Central memory CD4-positive, alpha-beta T cell (primary cell): ENCODE measurements around the gene AQP12B.
"Not testable (repeated sequence)": the region's sequence is repeated elsewhere in the genome, so short reads cannot be mapped to it uniquely, and the experiment has no call there.

Experiments used
- DNase-seq: peaks from one replicate; pipeline ENCODE4 v3.0.0; 2022

Gene AQP12B

GRCh38 chr2:240701091-240701735, 18.5 kb upstream of the AQP12B start:
- no peak for DNase-seq

DNA sequence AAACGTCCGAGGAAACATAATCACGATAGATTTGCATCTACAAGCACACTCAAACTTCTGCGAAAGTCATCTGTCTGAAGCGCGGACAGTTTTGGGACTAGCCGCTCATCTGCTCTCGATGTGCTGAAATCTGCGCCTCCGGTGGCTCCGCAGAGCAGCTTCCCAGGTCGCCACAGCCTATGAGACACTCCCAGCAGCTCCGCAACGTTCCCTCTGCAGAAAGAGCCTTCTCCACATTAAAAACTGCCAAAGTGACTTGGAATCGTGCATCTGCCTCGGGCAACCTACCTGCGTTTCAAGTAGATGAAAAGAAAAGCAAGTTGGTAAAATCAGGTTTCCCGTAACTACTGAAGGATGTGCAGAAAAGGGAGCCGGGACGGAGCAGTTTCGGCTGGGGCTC, 17.9 kb upstream of the AQP12B start:
- DNase-seq, result not testable (repeated sequence)

DNA sequence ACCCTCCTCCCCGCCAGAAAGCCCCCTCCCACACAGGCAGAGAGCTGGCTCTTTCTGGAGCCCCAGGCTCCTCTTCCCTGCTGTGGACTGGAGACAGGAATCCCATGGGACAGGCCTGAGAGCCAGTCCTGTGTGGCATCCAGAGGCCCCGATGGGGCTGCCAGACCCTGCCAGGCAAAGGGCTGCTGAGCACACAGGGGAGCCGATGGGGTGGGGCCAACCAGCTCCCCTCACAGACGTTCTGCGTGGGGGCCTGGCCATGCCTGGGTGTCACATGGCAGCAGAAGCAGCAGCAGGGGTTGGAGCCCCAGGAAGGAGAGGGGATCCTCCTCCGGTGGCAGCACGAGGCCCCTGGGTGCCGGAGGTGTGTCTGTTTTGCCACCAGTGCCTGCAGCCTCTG, 17.1 kb upstream of the AQP12B start:
- not testable (repeated sequence) for DNase-seq

GRCh38 chr2:240698852-240699561, 16.3 kb upstream of the AQP12B start:
- not testable (repeated sequence) for DNase-seq

- DNase-seq, result not testable (repeated sequence)
These were observed 13.8 kb upstream of the AQP12B start for GRCh38 chr2:240696469-240696868.

DNA sequence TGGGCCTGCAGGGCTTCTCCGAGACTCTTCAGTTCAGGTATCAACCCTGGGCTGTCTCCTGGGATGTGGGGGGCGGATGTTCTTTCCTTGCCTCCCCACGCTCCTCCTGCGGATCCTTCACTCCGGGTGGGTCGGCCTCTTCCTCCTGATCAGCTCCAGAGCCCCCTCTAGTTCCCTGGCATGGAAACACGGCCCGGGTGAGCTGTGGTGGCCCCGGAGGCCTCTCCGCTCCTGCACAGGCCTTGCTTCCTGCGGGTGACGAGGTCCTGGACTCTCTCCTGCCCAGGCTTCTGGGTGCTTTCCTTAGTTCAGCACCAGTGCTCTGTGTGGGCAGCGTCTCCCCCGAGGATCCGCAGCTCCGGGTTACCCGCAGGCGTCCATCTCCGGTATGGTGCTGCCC, 12.9 kb upstream of the AQP12B start:
- not testable (repeated sequence) for DNase-seq

DNA sequence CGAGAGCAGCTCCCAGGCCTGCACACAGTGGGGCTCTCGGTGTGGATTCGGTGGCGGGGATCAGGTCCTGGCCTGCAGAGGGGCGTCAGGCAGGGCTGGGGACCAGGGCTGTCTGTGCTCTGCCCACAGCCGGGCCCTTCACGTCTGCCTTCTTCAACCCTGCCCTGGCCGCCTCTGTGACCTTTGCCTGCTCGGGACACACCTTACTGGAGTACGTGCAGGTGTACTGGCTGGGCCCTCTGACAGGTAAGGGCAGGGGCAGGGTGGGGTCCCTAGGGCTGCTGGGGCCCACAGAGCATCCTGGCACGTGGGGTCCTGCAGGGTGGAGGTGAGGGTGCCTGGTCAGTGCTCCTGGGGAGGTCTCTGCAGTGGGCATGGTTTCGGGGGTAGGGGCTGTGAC, 11.6 kb upstream of the AQP12B start:
- DNase-seq, result not testable (repeated sequence)

DNA sequence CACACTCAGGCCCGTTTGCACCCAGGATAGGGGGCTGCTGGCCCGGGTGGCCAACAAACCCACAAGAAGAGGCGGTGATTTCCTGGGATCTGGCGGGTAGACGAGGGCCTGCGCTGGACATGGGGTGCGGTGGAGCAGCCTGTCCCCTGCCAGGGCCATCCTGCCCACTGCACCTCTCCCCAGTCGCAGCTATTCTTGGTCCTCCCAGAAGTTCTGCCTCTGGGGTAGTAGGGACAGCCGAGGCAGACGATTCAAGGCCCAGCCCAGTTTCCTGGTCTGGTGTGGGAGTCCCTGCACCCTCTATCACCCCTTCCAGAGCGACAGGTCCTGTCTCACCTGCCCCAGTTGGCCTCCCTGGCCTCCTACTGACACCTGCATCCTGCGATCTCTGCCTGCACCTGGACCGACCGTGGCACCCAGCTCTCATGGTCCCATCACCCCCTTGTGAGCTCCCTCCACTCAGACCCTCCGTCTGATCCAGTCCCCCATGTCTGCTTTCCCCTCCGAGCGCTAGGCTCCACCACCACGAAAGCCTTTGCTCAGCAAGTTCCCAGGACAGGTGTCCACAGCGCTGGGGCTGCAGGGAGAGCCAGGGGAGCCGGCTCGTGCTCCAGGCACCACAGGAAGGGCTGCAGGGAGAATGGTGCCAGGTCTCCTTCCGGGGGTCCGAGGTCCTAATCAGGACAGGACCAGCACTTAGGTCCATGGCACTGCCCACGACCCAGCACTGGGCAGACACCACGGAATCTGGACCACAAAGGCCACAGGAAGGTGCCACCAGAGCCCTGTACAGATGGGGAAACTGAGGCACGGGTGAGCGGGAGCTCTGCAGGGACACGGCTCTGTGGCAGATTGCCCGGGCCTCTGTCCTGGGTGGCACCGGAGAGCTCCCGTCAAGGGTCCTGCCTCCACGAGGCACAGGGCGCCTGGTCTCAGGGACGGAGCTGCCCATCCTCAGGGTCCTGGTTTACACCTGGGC, 10.2 kb upstream of the AQP12B start:
- DNase-seq, result not testable (repeated sequence)

GRCh38 chr2:240691631-240692420, 9.1 kb upstream of the AQP12B start, which contains the start of gene AQP12A:
AQP12A (plus strand) TSS chr2:240691866; CDS start chr2:240691914, 48 bp downstream.
- DNase-seq, result not testable (repeated sequence)

DNA sequence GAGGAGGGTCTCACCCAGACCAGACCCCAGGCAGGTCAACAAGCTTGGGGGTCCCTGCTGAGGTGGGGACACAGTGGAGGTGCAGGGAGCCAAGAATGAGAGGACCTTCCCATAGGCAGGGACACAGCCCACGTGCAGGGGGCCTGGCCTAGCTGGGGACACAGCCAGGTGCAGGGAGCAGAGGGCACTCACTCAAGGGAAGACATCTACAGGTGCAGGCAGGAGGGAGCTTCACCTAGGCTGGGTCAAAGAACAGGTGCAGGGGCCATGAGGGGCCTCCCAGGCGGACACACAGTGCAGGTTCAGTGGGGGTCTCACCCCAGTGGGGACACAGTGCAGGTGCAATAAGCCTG, 8.4 kb upstream of the AQP12B start:
- DNase-seq, result not testable (repeated sequence)

DNA sequence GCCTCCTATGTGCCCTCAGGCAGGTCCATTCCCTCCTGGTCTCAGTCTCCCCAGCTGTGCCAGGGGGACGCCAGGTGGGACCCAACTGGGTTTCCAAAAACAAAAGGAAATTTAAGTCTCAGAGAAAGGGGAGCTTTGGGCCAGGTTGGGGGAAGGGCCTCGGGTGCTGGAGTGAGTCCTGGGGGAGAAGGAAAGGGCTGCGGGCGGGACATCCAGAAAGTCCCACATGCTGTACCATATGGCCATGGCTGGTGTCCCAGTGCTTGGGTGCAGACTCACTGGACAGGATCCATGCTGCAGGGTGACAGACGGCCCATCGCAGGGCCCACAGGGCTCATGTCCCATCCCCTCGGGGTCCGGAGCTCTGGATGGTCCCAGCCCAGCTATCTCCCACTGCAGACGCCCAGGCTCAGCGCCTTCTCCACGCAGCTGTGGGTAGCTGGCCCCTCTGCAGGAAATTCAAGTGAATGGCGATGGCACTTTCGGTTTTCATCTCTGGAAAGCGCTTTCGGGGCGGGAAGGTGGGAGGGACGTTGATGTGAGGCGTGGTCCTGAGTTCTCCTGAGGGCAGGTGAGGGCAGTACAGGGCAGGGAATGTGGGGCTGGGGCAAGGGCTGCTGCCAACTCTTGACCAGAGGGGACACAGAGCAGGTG, 7.9 kb upstream of the AQP12B start:
- DNase-seq, result not testable (repeated sequence)

- DNase-seq, result no peak
These were observed 7.3 kb upstream of the AQP12B start for GRCh38 chr2:240689975-240690374.

DNA sequence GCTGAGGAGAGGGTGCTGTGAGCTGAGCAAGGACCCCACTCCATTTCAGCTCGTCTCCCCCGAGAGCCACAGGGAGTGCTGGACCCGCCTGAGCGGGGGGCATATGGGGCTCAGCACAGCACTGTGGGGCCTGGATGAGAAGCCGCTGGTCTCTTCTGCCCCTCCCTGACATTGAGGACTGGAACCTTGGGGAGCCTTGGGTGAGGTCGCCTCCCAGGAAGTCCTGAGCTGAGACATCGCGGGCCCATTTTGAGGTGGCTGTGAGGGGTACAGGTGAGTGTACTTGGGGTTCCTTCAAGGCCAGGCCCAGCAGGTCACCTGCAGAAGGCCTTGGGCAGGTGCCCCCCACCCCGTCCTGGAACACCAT, 5.9 kb upstream of the AQP12B start:
- DNase-seq, result no peak

GRCh38 chr2:240687741-240688552, 5.3 kb upstream of the AQP12B start:
- DNase-seq, result no peak

DNA sequence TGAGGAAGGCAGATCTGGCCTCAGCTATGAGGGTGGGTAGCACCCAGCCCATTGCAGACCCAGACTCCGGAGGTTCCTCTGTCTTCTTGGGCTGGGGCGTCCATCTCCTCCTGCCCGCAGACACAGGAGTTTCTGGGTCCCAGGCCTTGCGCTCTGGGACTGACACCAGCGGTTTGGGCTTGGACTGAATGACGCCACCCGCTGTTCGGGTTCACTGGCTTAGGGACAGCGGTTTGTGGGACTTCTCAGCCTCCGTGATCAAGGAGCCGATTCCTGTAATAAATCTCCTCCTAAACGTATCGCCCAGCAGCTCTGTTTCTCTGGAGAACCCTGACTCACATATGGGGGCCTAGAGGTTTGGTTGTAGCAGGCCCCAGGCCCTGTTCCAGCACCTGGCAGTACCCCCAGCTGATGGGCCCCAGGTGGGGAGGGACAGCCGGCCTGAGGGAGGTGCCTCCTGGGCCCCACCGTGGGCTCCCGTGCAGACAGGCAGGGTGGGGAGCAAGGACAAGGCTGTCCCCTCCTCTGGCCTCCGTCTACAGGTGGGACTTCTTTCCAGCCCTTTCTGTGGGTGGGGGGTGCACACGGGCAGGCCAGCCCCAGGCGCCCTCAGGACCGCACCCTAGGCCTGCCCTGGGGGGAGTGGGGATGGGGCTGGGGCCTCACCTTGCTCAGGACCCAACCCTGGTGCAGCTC, 4.5 kb upstream of the AQP12B start:
- no peak for DNase-seq

- no peak for DNase-seq
These were observed 3.8 kb upstream of the AQP12B start for GRCh38 chr2:240686460-240686859.

DNA sequence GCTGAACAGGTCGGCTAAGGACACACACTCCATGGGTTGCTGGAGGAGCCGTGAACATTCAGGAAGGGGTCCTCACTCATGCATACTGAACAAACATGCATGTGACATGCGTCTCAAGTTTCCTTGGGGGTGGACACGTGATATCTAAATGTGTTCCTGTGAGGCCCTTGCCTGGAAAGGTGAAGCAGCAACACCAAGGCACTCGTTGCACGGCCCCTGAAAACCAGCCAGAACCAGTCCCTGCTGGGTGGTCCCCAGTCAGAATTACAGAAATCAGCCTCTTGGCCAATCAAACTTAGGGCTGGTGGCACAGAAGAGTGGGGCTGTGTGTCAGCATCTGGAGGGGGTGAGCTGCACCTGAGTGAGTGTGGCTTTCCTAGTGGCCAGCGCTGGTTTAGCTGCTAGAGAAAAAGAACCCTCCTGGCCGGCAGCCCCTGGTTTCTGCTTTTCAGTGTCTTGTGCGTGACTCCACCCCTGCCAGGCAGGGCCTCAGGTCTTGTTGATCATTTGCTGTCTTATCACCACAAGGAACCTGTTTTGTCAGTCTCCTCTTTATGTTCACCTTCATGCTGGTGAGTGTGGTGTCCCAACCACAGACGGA, 3.2 kb upstream of the AQP12B start:
- DNase-seq, result no peak

GRCh38 chr2:240683980-240684728, 1.5 kb upstream of the AQP12B start:
- DNase-seq, result not testable (repeated sequence)

DNA sequence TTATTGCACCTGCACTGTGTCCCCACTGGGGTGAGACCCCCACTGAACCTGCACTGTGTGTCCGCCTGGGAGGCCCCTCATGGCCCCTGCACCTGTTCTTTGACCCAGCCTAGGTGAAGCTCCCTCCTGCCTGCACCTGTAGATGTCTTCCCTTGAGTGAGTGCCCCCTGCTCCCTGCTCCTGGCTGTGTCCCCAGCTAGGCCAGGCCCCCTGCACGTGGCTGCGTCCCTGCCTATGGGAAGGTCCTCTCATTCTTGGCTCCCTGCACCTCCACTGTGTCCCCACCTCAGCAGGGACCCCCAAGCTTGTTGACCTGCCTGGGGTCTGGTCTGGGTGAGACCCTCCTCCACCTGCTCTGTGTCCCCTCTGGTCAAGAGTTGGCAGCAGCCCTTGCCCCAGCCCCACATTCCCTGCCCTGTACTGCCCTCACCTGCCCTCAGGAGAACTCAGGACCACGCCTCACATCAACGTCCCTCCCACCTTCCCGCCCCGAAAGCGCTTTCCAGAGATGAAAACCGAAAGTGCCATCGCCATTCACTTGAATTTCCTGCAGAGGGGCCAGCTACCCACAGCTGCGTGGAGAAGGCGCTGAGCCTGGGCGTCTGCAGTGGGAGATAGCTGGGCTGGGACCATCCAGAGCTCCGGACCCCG, 769 bp upstream of the AQP12B start:
- DNase-seq, result not testable (repeated sequence)
